HG02973 (cell line): ENCODE data around the gene HTT.
"Not testable (repeated sequence)": the region's sequence is repeated elsewhere in the genome, so short reads cannot be mapped to it uniquely, and the experiment has no call there.

ENCODE experiments used
- ATAC-seq: cut with Tn5 transposase; IDR thresholded peaks from one replicate; pipeline ENCODE4 v1.9.1; 2021; ENCODE audit warnings: moderate library complexity; ENCODE audit not compliant: unreplicated experiment

HTT gene

GRCh38 chr4:3160438-3160837, 86.0 kb downstream of the HTT start:
- no peak for ATAC-seq

- not testable (repeated sequence) for ATAC-seq
These were observed 86.6 kb downstream of the HTT start for GRCh38 chr4:3161044-3161443.

- not testable (repeated sequence) for ATAC-seq
These were observed 92.0 kb downstream of the HTT start for GRCh38 chr4:3166434-3166833.

DNA sequence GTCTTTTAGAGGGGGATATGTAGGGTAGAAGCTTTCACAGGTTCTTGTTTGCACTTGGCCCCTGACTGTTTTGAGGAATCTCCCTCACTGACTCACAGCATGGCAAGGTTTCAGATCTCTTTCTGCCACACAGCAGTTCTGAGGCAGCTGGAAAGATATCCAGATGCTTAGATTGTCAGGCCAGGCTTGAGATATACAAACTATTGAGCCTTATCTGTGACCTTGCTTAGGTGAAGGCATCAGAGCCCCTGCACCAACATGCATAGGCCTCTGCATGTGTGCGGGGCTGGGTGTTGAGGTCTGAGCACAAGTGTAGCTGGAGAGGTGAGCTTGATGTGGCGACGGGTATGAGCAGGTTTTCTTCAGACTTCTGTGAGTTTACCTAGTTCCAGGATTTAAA, 93.5 kb downstream of the HTT start:
- ATAC-seq: no peak

GRCh38 chr4:3174371-3175338, 100.2 kb downstream of the HTT start:
- no peak for ATAC-seq

DNA sequence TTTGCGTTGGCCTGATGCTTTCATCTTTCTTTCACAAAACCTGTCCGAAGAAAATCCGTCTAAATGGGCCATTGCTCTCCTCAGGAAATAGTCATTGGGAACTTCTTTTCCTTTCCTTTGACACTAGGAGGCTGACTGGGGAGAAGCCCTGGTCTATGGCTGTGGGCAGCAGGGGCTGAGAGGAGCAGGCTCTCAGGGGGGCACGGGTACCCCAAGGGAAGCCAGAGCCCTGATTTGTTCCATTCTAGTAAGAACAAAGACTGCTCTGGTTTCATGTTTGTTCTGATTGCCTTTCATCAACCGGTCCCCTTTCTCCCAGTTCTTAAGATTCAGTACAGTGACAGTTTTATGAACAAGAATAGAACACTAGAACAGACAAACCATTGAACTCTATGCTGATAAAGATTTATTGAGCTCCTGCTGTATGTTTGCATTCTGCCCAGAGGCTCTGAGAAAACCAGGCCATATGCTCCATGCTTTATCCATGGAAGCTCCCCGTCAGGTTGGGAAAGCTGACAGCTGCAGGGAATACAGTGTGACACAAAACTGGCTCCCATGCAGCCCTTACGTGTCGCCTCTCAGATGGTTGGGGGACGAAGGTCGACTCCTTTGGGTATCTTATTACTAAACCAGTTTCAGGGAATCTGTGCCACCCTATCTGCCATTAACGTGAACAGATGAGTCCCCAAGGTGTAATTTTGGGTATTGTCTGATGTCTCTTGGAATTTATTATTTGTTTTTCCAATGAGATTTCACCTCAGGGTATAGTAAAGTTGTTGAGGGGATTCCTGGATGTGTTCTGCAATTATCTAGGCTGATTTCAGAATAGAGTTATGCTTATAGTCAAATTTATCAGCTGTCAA, 102.1 kb downstream of the HTT start:
- ATAC-seq: no peak

DNA sequence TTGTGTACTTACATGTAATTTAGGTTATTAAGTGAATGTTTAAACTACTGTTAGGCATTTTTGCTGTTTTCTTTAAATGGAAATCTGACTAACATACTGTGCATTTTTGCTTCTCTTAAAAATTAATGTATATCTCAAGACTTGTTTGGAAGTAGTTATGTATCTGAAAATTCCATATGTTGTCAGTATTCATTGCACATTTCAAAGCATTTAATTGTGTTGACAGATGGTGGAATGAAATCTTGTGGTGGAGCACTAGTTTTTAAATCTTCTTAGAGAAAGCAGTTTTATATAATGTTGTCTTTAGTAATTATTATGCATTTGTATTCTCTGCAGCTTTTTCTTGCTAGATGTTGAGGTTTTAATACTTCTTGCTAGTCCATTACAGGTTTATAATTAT, 102.9 kb downstream of the HTT start:
- ATAC-seq: no peak

DNA sequence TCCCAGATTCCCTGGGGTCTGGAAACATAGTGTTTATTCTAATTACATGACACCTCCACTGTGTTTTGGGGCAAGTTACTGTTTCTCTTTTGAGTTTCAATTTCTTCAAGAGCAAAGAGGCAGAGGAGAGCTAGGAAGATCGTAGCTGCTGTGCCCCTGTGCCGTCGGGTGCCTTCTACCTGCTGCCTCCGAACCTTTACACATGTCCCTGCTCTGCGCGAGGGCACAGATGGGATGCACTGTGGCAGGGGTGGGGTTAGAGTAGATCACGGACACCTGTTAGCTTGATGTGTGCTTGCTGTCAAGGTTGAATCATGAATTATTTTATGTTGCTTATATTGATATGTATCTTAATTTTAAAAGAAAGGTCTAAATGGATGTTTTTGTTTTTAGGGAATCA, 103.4 kb downstream of the HTT start:
- ATAC-seq: no peak

GRCh38 chr4:3178351-3178750, 103.9 kb downstream of the HTT start:
- no peak for ATAC-seq

- ATAC-seq: no peak
These were observed 104.7 kb downstream of the HTT start for GRCh38 chr4:3179126-3179706.

DNA sequence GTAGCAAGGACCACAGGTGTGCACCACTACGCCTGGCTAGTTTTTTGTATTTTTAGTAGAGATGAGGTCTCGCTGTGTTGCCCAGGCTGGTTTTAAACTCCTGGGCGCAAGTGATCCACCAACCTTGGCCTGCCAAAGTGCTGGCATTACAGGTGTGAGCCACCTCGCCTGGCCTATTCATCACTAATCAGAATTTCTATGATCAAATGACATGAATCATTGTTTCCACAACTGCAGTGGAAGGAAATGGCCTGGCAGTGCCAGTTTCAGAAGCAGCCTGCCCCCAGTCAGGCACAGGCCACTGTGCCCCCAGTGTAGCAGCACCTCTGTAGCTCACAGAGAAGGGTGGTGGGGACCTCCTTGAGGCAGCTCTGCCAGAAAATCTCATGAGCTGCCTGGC, 108.5 kb downstream of the HTT start:
- no peak for ATAC-seq

- ATAC-seq: no peak
These were observed 110.2 kb downstream of the HTT start for GRCh38 chr4:3184725-3185124.

GRCh38 chr4:3186609-3187008, 112.1 kb downstream of the HTT start:
- no peak for ATAC-seq

- no peak for ATAC-seq
These were observed 113.6 kb downstream of the HTT start for GRCh38 chr4:3188118-3188517.

DNA sequence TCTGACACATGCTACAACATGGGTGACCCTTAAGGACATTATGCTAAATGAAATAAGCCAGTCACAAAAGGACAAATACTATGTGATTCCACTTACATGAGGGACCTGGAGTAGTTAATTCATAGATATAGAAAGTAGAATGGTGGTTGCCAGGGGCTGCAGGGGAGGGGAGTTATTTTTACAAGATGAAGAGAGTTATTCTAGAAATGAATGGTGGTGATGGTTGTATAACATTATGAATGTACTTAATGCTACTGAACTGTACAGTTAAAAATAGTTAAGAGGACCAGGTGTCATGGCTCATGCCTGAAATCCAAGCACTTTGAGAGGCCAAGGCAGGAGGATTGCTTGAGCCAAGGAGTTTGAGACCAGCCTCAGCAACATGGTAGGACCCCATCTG, 115.0 kb downstream of the HTT start:
- ATAC-seq: no peak

GRCh38 chr4:3190549-3190948, 116.1 kb downstream of the HTT start:
- ATAC-seq: no peak

DNA sequence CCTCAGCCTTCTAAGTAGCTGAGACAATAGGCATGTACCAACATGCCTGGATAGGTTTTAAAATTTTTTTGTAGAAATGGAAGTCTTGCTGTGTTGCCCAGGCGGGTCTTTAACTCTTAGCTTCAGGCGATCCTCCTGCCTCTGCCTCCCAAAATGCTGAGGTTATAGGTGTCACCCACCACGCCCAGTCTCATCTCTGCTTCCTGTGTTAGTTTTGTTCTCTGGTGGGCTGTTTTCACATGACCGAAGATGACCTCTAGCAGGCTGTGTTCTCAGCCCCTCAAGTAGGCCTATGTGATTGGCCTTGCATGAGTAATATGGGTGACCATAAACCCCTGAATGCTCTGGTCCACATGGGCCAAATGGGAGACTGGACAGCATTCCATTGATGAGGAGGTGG, 117.7 kb downstream of the HTT start:
- no peak for ATAC-seq

DNA sequence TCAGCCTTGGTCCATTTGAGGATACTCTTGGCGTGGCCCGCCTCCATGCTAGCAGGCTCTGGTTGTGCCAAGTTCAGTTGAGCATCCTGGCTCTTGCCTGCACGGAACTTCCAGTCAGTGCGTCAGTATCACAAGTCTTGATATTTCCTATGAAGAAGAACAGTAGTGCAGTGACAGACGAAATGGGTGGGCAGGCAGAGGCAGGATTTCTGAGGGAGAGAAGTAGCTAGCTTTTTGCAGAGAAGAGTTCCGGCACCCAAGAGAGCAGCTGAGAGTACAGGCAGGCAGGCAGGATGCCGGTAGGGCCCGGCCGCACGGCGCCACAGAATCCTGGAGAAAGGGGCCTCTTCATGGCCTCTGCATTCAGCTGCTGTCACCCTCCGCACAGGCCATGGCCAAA, 118.3 kb downstream of the HTT start:
- no peak for ATAC-seq

DNA sequence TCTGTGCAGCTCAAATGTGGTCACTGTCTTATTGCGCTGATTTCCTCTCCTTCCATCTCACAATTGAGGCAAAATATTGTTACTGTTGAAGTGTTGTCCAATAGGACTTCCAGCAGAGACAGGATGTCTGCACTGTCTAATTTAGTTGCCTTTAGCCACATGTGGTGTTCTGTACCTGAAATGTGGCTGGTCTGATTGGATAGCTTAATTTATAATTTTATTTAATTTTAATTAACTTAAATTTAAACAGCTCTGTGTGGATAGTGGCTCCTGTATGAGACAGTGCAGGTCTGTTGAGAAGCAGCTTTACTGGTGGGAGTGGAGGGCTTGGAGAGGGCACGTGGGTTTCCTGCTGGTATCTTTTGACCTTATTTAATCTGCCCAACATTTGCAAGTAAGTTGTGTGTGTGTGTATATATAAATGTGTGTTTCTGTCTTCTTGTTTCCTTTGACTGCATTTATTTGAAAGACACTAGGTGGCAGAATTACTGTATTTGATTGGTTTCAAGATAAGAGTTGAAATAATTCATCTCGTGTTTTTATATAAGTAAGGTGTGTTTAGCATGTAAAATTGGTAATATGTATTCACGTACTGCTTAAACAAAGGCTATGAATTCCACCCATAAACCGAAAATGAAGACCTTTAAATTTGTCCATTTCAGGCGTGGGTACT, 119.2 kb downstream of the HTT start:
- ATAC-seq: no peak

DNA sequence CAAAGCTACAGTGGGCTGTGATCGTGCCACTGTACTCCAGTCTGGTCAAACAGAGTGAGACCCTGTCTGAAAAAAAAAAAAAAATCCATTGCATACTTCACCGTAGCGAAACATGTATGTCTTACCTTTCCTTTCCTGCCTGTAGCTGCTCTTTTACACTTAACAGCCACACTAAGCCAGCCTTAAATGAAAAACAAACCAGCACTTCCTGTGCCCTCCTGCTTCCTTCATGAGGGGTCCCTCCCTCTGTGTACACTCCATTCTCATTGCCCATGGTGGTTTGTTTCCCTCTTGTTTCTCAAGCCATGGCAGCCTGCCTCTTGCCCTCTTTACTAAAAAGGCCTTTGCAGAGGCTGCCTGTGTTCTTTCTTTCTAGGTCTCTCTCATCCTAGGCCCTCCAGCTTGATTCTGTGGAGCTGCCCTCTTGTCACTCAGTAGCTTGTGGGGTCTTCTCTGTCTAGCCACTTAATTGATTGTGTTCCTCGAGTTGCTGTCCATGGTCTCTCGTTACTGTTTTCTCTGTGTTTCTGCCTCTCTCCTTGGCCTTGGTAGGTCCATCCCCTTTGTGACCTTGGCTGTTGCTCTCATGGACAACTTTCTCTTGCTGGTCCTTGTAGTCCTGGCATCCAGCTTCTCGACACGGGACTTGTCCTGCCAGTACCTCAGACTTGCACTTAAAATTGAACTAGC, 122.3 kb downstream of the HTT start:
- ATAC-seq: no peak
